Measurements from ENCODE around the gene ZNF777.

- TF ChIP-seq CTCF (IDR thresholded peaks at IDR 0.05): no peak
- no peak for TF ChIP-seq ZFX (IDR thresholded peaks at IDR 0.05; ENCODE audit: borderline replicate concordance)
Measured at GRCh38 chr7:149501651-149502050, 40.8 kb upstream of the ZNF777 start.

Data from 22Rv1 (cell line).